ENCODE results near the gene CTNNA3.

DNA sequence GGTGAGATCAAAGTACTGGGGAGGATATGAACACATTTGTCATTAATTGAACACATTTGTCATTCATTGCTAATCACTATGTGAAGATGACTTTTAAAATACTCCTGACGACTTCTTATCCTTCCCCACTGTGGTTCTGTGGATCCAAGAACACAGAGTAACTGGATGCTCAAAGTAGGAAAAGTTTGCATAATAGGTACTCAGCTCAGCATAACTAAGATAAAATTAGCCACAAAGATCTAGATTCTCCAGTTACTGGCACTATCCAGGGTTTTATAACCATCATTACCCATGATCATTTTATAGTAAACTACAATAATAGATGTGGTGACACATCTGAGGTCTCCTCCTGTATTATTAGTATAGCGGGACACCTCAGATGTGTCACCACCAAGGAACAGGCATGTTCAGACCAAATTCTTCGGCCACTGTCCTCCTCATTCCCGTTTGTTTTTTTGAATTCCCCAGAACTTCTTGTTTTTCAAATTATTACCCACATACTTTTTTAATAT, 933.7 kb downstream of the CTNNA3 start:
- TF ChIP-seq, protein P1, sequence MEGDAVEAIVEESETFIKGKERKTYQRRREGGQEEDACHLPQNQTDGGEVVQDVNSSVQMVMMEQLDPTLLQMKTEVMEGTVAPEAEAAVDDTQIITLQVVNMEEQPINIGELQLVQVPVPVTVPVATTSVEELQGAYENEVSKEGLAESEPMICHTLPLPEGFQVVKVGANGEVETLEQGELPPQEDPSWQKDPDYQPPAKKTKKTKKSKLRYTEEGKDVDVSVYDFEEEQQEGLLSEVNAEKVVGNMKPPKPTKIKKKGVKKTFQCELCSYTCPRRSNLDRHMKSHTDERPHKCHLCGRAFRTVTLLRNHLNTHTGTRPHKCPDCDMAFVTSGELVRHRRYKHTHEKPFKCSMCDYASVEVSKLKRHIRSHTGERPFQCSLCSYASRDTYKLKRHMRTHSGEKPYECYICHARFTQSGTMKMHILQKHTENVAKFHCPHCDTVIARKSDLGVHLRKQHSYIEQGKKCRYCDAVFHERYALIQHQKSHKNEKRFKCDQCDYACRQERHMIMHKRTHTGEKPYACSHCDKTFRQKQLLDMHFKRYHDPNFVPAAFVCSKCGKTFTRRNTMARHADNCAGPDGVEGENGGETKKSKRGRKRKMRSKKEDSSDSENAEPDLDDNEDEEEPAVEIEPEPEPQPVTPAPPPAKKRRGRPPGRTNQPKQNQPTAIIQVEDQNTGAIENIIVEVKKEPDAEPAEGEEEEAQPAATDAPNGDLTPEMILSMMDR (IDR thresholded peaks at IDR 0.05), result no peak
- TF ChIP-seq POLR2AphosphoS5 (IDR thresholded peaks at IDR 0.05) (no peak), EP300 (IDR thresholded peaks at IDR 0.05; ENCODE audit: low read depth) (no peak), POLR2A (IDR thresholded peaks at IDR 0.05) (no peak)
